Right lobe of liver (tissue), 4 donors: ENCODE measurements around the gene N4BP2L1.

ENCODE experiments used
- POLR2A ChIP-seq: fragments of 450-650 bp; IDR thresholded peaks from one replicate; pipeline ENCODE4 v1.6.1; 2017; ENCODE audit warnings: antibody characterized with exemption, mild to moderate bottlenecking
- TF ChIP-seq, protein P1 (sequence below), 4 donors: fragments of 200-600 bp in 3 of 4; fragments of 450-650 bp in 1 of 4; IDR thresholded peaks; one replicate each; pipeline versions ENCODE4 v1.5.1 to v1.8.0; 2016 to 2022; ENCODE audit warnings: antibody characterized with exemption in 4 of 4, mild to moderate bottlenecking in 2 of 4
- donor health status: DM: no; HTN: no; CAD: no.
- donor health status: DM: no; HTN: no; CAD: no.
- donor health status: DM: no; HTN: yes; CAD: no.

- TF ChIP-seq, protein P1, sequence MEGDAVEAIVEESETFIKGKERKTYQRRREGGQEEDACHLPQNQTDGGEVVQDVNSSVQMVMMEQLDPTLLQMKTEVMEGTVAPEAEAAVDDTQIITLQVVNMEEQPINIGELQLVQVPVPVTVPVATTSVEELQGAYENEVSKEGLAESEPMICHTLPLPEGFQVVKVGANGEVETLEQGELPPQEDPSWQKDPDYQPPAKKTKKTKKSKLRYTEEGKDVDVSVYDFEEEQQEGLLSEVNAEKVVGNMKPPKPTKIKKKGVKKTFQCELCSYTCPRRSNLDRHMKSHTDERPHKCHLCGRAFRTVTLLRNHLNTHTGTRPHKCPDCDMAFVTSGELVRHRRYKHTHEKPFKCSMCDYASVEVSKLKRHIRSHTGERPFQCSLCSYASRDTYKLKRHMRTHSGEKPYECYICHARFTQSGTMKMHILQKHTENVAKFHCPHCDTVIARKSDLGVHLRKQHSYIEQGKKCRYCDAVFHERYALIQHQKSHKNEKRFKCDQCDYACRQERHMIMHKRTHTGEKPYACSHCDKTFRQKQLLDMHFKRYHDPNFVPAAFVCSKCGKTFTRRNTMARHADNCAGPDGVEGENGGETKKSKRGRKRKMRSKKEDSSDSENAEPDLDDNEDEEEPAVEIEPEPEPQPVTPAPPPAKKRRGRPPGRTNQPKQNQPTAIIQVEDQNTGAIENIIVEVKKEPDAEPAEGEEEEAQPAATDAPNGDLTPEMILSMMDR (IDR thresholded peaks at IDR 0.05): no peak
- TF ChIP-seq POLR2A: no peak
Observed at GRCh38 chr13:32448972-32449371, 21.0 kb upstream of the N4BP2L1 start.
